ENCODE measurements around the gene JARID2. TPM values are rescaled to one million over a fixed set of nuclear protein-coding genes. Genes with fewer than 3 reads are reported as not detected.

Gene JARID2
- total RNA-seq, 2 donors from 2014 or later, result 7.9 to 8.6 TPM

GRCh38 chr6:15299430-15300131 lies 53.7 kb downstream of the JARID2 start:
- intact Hi-C loops (cut with DNase I), result no loop called here
- DNase-seq (peak; percentile 71), ATAC-seq (peak; percentile 25 to 69)

- ATAC-seq (no peak), DNase-seq (no peak)
- intact Hi-C loops (cut with DNase I), result no loop called here
These were observed 55.5 kb downstream of the JARID2 start for GRCh38 chr6:15301179-15302006.

- ATAC-seq (no peak), DNase-seq (no peak)
- intact Hi-C loops (cut with DNase I), result no loop called here
These were observed 57.5 kb downstream of the JARID2 start for GRCh38 chr6:15303162-15303919.

- no peak for DNase-seq
- intact Hi-C loops (cut with DNase I), result no loop called here
- no peak for ATAC-seq
These were observed 58.0 kb downstream of the JARID2 start for GRCh38 chr6:15303920-15304291.

GRCh38 chr6:15304337-15305042 lies 58.6 kb downstream of the JARID2 start:
- intact Hi-C loops (cut with DNase I), result no loop called here
- DNase-seq (no peak), ATAC-seq (peak; percentile 14 to 31)

- no peak for ATAC-seq
- DNase-seq, result no peak
- intact Hi-C loops (cut with DNase I), result no loop called here
These were observed 59.6 kb downstream of the JARID2 start for GRCh38 chr6:15305496-15305895.

GRCh38 chr6:15305909-15306308 lies 60.0 kb downstream of the JARID2 start:
- DNase-seq (no peak), ATAC-seq (no peak)
- intact Hi-C loops (cut with DNase I), result no loop called here

- ATAC-seq (no peak), DNase-seq (no peak)
- intact Hi-C loops (cut with DNase I), result no loop called here
These were observed 62.8 kb downstream of the JARID2 start for GRCh38 chr6:15308435-15309213.

GRCh38 chr6:15309611-15310283 lies 63.9 kb downstream of the JARID2 start:
- ATAC-seq (no peak), DNase-seq (no peak)
- intact Hi-C loops (cut with DNase I), result loop anchor here in 1 of 2 donors (10.0 kb wide), 1 partner anchor 55 kb away; no protein-coding TSS in a partner anchor

GRCh38 chr6:15310680-15311079 lies 64.8 kb downstream of the JARID2 start:
- DNase-seq, result no peak
- intact Hi-C loops (cut with DNase I), result loop anchor here in 1 of 2 donors (10.0 kb wide), 1 partner anchor 56 kb away; no protein-coding TSS in a partner anchor

GRCh38 chr6:15312500-15312899 lies 66.6 kb downstream of the JARID2 start:
- intact Hi-C loops (cut with DNase I), result loop anchor here in 1 of 2 donors (10.0 kb wide), 1 partner anchor 58 kb away; no protein-coding TSS in a partner anchor
- ATAC-seq (peak in 1 of 2 donors; percentile 29), DNase-seq (no peak)

More at GRCh38 chr6:15310680-15311079, 64.8 kb downstream of the JARID2 start:
- peak in 1 of 2 donors; percentile 16 for ATAC-seq

- intact Hi-C loops (cut with DNase I), result loop anchor here in 1 of 2 donors (10.0 kb wide), 1 partner anchor 59 kb away; no protein-coding TSS in a partner anchor
- DNase-seq (peak; percentile 48), ATAC-seq (peak; percentile 78 to 80)
These were observed 67.5 kb downstream of the JARID2 start for GRCh38 chr6:15313367-15313766.

GRCh38 chr6:15316754-15317153 lies 70.9 kb downstream of the JARID2 start:
- intact Hi-C loops (cut with DNase I), result loop anchor here in 1 of 2 donors (10.0 kb wide), 1 partner anchor 62 kb away; no protein-coding TSS in a partner anchor
- ATAC-seq, result no peak
- no peak for DNase-seq

- intact Hi-C loops (cut with DNase I), result loop anchor here in 1 of 2 donors (10.0 kb wide), 1 partner anchor 62 kb away; no protein-coding TSS in a partner anchor
- ATAC-seq, result no peak
- DNase-seq, result no peak
These were observed 71.4 kb downstream of the JARID2 start for GRCh38 chr6:15317251-15317650.

- intact Hi-C loops (cut with DNase I), result loop anchor here in 1 of 2 donors (10.0 kb wide), 1 partner anchor 63 kb away; no protein-coding TSS in a partner anchor
- peak in 1 of 2 donors; percentile 19 for ATAC-seq
These were observed 72.3 kb downstream of the JARID2 start for GRCh38 chr6:15317934-15318902.

GRCh38 chr6:15319677-15320076 lies 73.8 kb downstream of the JARID2 start:
- ATAC-seq, result no peak
- DNase-seq, result no peak
- intact Hi-C loops (cut with DNase I), result loop anchor here in 1 of 2 donors (5.0 to 10.0 kb wide), 2 partner anchors 43 to 65 kb away; no protein-coding TSS in a partner anchor

More at GRCh38 chr6:15317934-15318902, 72.3 kb downstream of the JARID2 start:
- no peak for DNase-seq

Measured in left cardiac atrium (tissue), 4 donors.